Trophoblast cell (in vitro differentiated cells and primary cell): Measurements from ENCODE around the gene POC1A.
"Not testable (repeated sequence)": the region's sequence is repeated elsewhere in the genome, so short reads cannot be mapped to it uniquely, and the experiment has no call there.

Experiments used
- DNase-seq, 2 donors: peaks; one replicate each; pipeline ENCODE4 v3.0.0-alpha.2; 2016
- H2AFZ ChIP-seq: 2 replicates; pipeline ENCODE4 v1.6.1; 2013; ENCODE audit warnings: low read length, moderate library complexity, mild to moderate bottlenecking; ENCODE audit not compliant: insufficient read depth, poor library complexity
- H2AK5ac ChIP-seq: 2 replicates; pipeline ENCODE4 v1.6.1; 2013; ENCODE audit warnings: mild to moderate bottlenecking, low read length
- H2BK120ac ChIP-seq: 2 replicates; pipeline ENCODE4 v1.6.1; 2013; ENCODE audit warnings: low read length, mild to moderate bottlenecking, moderate library complexity; ENCODE audit not compliant: insufficient read depth, poor library complexity
- H2BK12ac ChIP-seq: 2 replicates; pipeline ENCODE4 v1.6.1; 2013; ENCODE audit warnings: mild to moderate bottlenecking, low read length, moderate library complexity
- H2BK5ac ChIP-seq: 2 replicates; pipeline ENCODE4 v1.6.1; 2013; ENCODE audit warnings: low read length, low read depth, moderate library complexity, mild to moderate bottlenecking; ENCODE audit not compliant: poor library complexity
- H3K14ac ChIP-seq: 2 replicates; pipeline ENCODE4 v1.6.1; 2013; ENCODE audit warnings: mild to moderate bottlenecking, low read length
- H3K18ac ChIP-seq: 2 replicates; pipeline ENCODE4 v1.6.1; 2013; ENCODE audit warnings: mild to moderate bottlenecking, low read length
- H3K23ac ChIP-seq: 2 replicates; pipeline ENCODE4 v1.6.1; 2013; ENCODE audit warnings: low read length
- H3K27ac ChIP-seq: 2 replicates; pipeline ENCODE4 v1.5.1; 2013; ENCODE audit warnings: low read depth, mild to moderate bottlenecking, inconsistent platforms, low read length, moderate library complexity
- H3K27me3 ChIP-seq: 2 replicates; pipeline ENCODE4 v1.6.1; 2013; ENCODE audit warnings: inconsistent platforms, mild to moderate bottlenecking, low read length, moderate library complexity; ENCODE audit not compliant: insufficient read depth
- H3K36me3 ChIP-seq, 2 experiments: 1 replicate in 1 of 2; 2 replicates in 1 of 2; pipeline ENCODE4 v1.6.1; 2013; ENCODE audit warnings: low read length in 2 of 2, mild to moderate bottlenecking in 2 of 2, moderate library complexity in 1 of 2; ENCODE audit not compliant: insufficient read depth in 2 of 2, control insufficient read depth in 1 of 2
- H3K4ac ChIP-seq: 2 replicates; pipeline ENCODE4 v1.6.1; 2013; ENCODE audit warnings: low read depth, mild to moderate bottlenecking, low read length, moderate library complexity
- H3K4me1 ChIP-seq, 2 experiments: 1 replicate in 1 of 2; 2 replicates in 1 of 2; pipeline ENCODE4 v1.6.1; 2013; ENCODE audit warnings: low read length in 2 of 2, mild to moderate bottlenecking in 2 of 2, moderate library complexity in 1 of 2; ENCODE audit not compliant: insufficient read depth in 2 of 2, control insufficient read depth in 1 of 2
- H3K4me2 ChIP-seq: 2 replicates; pipeline ENCODE4 v1.6.1; 2013; ENCODE audit warnings: inconsistent platforms, mild to moderate bottlenecking, low read length, moderate library complexity
- H3K4me3 ChIP-seq: 2 replicates; pipeline ENCODE4 v1.5.1; 2013; ENCODE audit warnings: mild to moderate bottlenecking, low read depth, low read length, inconsistent platforms
- H3K79me1 ChIP-seq: one replicate; pipeline ENCODE4 v1.6.1; 2013; ENCODE audit warnings: low read length
- H3K79me2 ChIP-seq: 2 replicates; pipeline ENCODE4 v1.6.1; 2013; ENCODE audit warnings: low read length, mild to moderate bottlenecking; ENCODE audit not compliant: control insufficient read depth, insufficient read depth, poor library complexity
- H3K9ac ChIP-seq: 2 replicates; pipeline ENCODE4 v1.6.1; 2013; ENCODE audit warnings: mild to moderate bottlenecking, low read length
- H3K9me3 ChIP-seq: 2 replicates; pipeline ENCODE4 v1.6.1; 2013; ENCODE audit warnings: low read depth, mild to moderate bottlenecking, control low read depth, inconsistent platforms, low read length; ENCODE audit not compliant: insufficient read depth
- H4K12ac ChIP-seq: 2 replicates; pipeline ENCODE4 v1.6.1; 2013; ENCODE audit warnings: low read depth, mild to moderate bottlenecking, low read length, moderate library complexity
- H4K8ac ChIP-seq: 2 replicates; pipeline ENCODE4 v1.6.1; 2013; ENCODE audit warnings: low read depth, mild to moderate bottlenecking, low read length, moderate library complexity
- H4K91ac ChIP-seq: one replicate; pipeline ENCODE4 v1.6.1; 2013; ENCODE audit warnings: low read depth, mild to moderate bottlenecking, low read length, moderate library complexity
- WGBS: extraction: QIAGEN DNeasy Blood & Tissue Kit; methylation state at CpG from one replicate; pipeline ENCODE4 v1.1.7; 2013; ENCODE audit warnings: missing lambda C conversion rate; ENCODE audit not compliant: insufficient read length, insufficient coverage; ENCODE audit errors: extremely low coverage; 5-methylcytosine and 5-hydroxymethylcytosine counted together

Gene POC1A

GRCh38 chr3:52178126-52178525 is 23.9 kb upstream of the POC1A start:
- H3K9ac ChIP-seq, H2BK5ac ChIP-seq, H3K79me2 ChIP-seq, H3K18ac ChIP-seq, H4K12ac ChIP-seq, H2BK12ac ChIP-seq, DNase-seq, H3K14ac ChIP-seq, H3K79me1 ChIP-seq, H3K4ac ChIP-seq, H3K36me3 ChIP-seq, H2AFZ ChIP-seq, H4K8ac ChIP-seq, H2AK5ac ChIP-seq, H4K91ac ChIP-seq, H3K23ac ChIP-seq, H2BK120ac ChIP-seq, H3K27me3 ChIP-seq, H3K4me3 ChIP-seq, H3K27ac ChIP-seq, H3K9me3 ChIP-seq, H3K4me2 ChIP-seq: not testable (repeated sequence)
- peaks cover 6 to 20% of the 10 kb centered on the region in 2 experiments for H3K4me1 ChIP-seq
- WGBS: no CpG with 5 or more reads among the region's 4 CpGs

- H3K4me2 ChIP-seq: no peak overlapping the region
- H3K27me3 ChIP-seq: no peaks in the 10 kb centered on the region
- no peak overlapping the region for H3K14ac ChIP-seq
- H3K4me1 ChIP-seq: peaks cover 6 to 20% of the 10 kb centered on the region in 2 experiments
- H3K79me2 ChIP-seq: no peaks in the 10 kb centered on the region
- H4K12ac ChIP-seq: no peak overlapping the region
- H2BK12ac ChIP-seq: no peak overlapping the region
- H3K27ac ChIP-seq: no peak overlapping the region
- H3K9ac ChIP-seq: no peak overlapping the region
- H3K4ac ChIP-seq: no peak overlapping the region
- no CpG with 5 or more reads among the region's 5 CpGs for WGBS
- H3K9me3 ChIP-seq: peaks cover 2% of the 10 kb centered on the region
- no peak overlapping the region for H3K18ac ChIP-seq
- H4K91ac ChIP-seq: no peak overlapping the region
- H3K4me3 ChIP-seq: no peak overlapping the region
- H3K79me1 ChIP-seq: no peaks in the 10 kb centered on the region
- DNase-seq: no peak
- no peak overlapping the region for H3K23ac ChIP-seq
- no peak overlapping the region for H2BK120ac ChIP-seq
- H4K8ac ChIP-seq: no peak overlapping the region
- H2AK5ac ChIP-seq: no peak overlapping the region
- no peak overlapping the region for H2AFZ ChIP-seq
- H3K36me3 ChIP-seq: no peaks in the 10 kb centered on the region
- H2BK5ac ChIP-seq: no peak overlapping the region
These were observed 23.4 kb upstream of the POC1A start for GRCh38 chr3:52177701-52178042.

DNA sequence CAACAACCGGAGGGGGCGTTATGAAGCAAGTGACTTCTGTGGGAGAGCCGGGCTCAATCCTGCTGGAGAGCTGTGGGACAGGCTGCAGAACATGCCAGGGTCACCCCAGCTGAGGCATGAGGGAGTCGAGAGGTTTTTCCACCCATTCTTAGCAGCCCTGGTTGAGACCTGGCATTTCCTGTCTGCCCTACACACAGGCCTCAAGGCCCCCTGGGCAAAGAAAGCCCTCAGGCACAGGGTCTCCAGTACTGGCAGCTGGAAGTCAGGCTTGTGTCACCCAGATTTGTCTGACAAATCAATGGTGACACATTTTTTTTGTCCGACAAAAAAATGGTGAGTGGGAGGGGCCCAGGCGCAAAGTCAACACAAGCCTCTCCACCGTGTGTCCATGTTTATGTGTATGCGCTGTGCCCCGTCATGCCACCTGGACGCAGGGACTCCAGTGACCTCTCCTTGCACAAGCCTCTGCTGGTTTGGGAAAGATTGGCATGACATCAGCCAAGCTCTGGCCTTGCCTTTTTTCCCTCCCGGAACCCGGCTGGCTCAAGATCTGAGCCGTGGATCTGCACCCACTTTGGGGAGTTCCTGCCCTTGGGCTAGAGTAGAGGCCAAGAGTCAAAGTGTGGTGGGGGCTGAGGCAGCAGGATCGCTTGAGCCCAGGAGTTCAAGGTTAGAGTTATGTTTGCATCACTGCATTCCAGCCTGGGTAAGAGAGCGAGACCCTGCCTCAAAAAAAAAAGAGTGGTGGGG is 22.9 kb upstream of the POC1A start:
- Histone ChIP-seq H3K79me1 (no peaks in the 10 kb centered on the region), H3K9ac (no peak overlapping the region), H2BK12ac (no peak overlapping the region), H2BK5ac (no peak overlapping the region), H4K8ac (no peak overlapping the region), H3K79me2 (no peaks in the 10 kb centered on the region), H3K14ac (no peak overlapping the region), H3K4me2 (no peak overlapping the region), H3K27ac (no peak overlapping the region), H3K27me3 (no peaks in the 10 kb centered on the region), H2AK5ac (no peak overlapping the region), H4K12ac (no peak overlapping the region), H3K23ac (no peak overlapping the region), H4K91ac (no peak overlapping the region), H3K36me3 (no peaks in the 10 kb centered on the region), H3K4me1 (peaks cover 6 to 20% of the 10 kb centered on the region in 2 experiments), H3K18ac (no peak overlapping the region), H3K9me3 (peaks cover under 1% of the 10 kb centered on the region), H3K4ac (no peak overlapping the region), H2BK120ac (no peak overlapping the region), H3K4me3 (no peak overlapping the region), H2AFZ (no peak overlapping the region)
- no peak for DNase-seq
- no CpG with 5 or more reads among the region's 15 CpGs for WGBS

DNA sequence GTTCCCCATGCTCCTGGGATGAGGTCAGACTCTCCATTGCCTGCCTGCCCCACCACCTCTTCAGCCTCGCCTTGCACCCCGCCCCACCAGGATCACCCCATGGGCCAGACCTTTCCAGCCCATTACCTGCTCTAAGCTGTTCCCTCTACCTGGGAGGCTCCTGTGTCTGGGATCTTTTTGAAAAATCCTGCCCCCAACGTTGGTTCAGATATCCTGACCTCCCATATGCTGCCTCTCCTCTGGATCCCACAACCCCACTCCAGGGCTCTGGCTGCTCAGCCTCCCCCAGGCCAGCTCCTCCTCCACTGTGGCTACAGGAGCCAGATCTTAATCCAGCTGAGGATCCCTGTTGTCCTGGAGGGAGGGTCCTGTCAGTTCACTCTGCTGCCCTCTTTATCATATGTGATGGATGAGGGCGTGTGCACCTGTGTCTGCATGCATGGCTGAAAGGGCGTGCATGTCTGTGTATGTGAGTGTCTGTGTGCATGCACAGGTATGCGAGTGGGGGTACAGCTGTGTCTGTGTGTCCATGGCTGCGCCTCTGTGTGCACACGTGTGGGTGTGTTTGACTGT is 22.0 kb upstream of the POC1A start:
- H3K79me2 ChIP-seq: no peaks in the 10 kb centered on the region
- H2AFZ ChIP-seq: no peak overlapping the region
- no peaks in the 10 kb centered on the region for H3K9me3 ChIP-seq
- H4K8ac ChIP-seq: no peak overlapping the region
- no peak overlapping the region for H2BK5ac ChIP-seq
- H3K14ac ChIP-seq: no peak overlapping the region
- H4K12ac ChIP-seq: no peak overlapping the region
- H3K4me3 ChIP-seq: peak overlapping the region; percentile 27
- H3K9ac ChIP-seq: no peak overlapping the region
- no peak overlapping the region for H3K18ac ChIP-seq
- no peak overlapping the region for H4K91ac ChIP-seq
- no peak for DNase-seq
- no peak overlapping the region for H3K4ac ChIP-seq
- H3K4me1 ChIP-seq: peaks cover 6 to 12% of the 10 kb centered on the region in 2 experiments
- WGBS: no CpG with 5 or more reads among the region's 8 CpGs
- H3K23ac ChIP-seq: no peak overlapping the region
- no peak overlapping the region for H3K4me2 ChIP-seq
- no peak overlapping the region for H2BK12ac ChIP-seq
- H3K79me1 ChIP-seq: no peaks in the 10 kb centered on the region
- no peaks in the 10 kb centered on the region for H3K27me3 ChIP-seq
- H3K27ac ChIP-seq: no peak overlapping the region
- H3K36me3 ChIP-seq: no peaks in the 10 kb centered on the region
- H2AK5ac ChIP-seq: no peak overlapping the region
- H2BK120ac ChIP-seq: no peak overlapping the region
